Left cardiac atrium (tissue), 4 donors: ENCODE measurements around the gene ANTXR2. TPM values are rescaled to one million over a fixed set of nuclear protein-coding genes. Genes with fewer than 3 reads are reported as not detected.

Experiments used
- ATAC-seq, 2 donors: fragments of 200-7000 bp; cut with Tn5 transposase; one replicate each; pipeline ENCODE4 v1.9.1; 2020; ENCODE audit warnings: mild to moderate bottlenecking in 2 of 2, moderate library complexity in 2 of 2
- DNase-seq: peaks from one replicate; pipeline ENCODE4 v3.0.0-alpha.2; 2020
- intact Hi-C, 2 donors: fragments of 100-400 bp; cut with DNase I; formaldehyde crosslinking; loops; one replicate each; pipeline versions ENCODE4 v1.14.1 to v1.15.1; 2022 to 2023
- total RNA-seq, 2 donors: library from RNA; stranded (reverse); fragmentation: NEBNext Ultra II Directional; extraction: Animal tissue kit (Norgen Biotek cat#: 25700); gene quantifications; one replicate each; pipeline ENCODE4 v1.2.1, GENCODE V29; 2021
- donor health status: DM: no; HTN: yes; CAD: no.
- donor health status: DM: no; HTN: yes; CAD: no; lungs with severe emphysema.
- donor health status: DM: yes; HTN: yes; CAD: no.
- donor health status: Dilated cardiomyopathy.

ANTXR2 gene
- total RNA-seq, 2 donors from 2014 or later: 39.3 to 49.8 TPM

GRCh38 chr4:80094191-80094590, 21.2 kb upstream of the ANTXR2 start:
- no peak for DNase-seq
- intact Hi-C loops: no loop called here
- no peak for ATAC-seq

- DNase-seq (no peak), ATAC-seq (no peak)
- intact Hi-C loops: no loop called here
These were observed 20.5 kb upstream of the ANTXR2 start for GRCh38 chr4:80093563-80093962.

- no peak for ATAC-seq
- DNase-seq: no peak
These were observed 19.8 kb upstream of the ANTXR2 start for GRCh38 chr4:80092847-80093246.

GRCh38 chr4:80092088-80092487, 19.1 kb upstream of the ANTXR2 start:
- intact Hi-C loops: no loop called here

More at GRCh38 chr4:80092847-80093246, 19.8 kb upstream of the ANTXR2 start:
- intact Hi-C loops: no loop called here

GRCh38 chr4:80091688-80092087, 18.7 kb upstream of the ANTXR2 start:
- ATAC-seq (no peak), DNase-seq (no peak)
- intact Hi-C loops: no loop called here

More at GRCh38 chr4:80092088-80092487, 19.1 kb upstream of the ANTXR2 start:
- DNase-seq: no peak
- no peak for ATAC-seq

- intact Hi-C loops: no loop called here
- ATAC-seq: no peak
- DNase-seq: no peak
These were observed 18.2 kb upstream of the ANTXR2 start for GRCh38 chr4:80091184-80091583.

- intact Hi-C loops: no loop called here
- DNase-seq (no peak), ATAC-seq (no peak)
These were observed 17.1 kb upstream of the ANTXR2 start for GRCh38 chr4:80090090-80090489.

- no peak for ATAC-seq
- intact Hi-C loops: no loop called here
- DNase-seq: no peak
These were observed 15.4 kb upstream of the ANTXR2 start for GRCh38 chr4:80088471-80088870.

- intact Hi-C loops: no loop called here
- no peak for DNase-seq
- ATAC-seq: no peak
These were observed 13.3 kb upstream of the ANTXR2 start for GRCh38 chr4:80086296-80086695.

- no peak for DNase-seq
- intact Hi-C loops: no loop called here
- no peak for ATAC-seq
These were observed 12.1 kb upstream of the ANTXR2 start for GRCh38 chr4:80085081-80085480.

- intact Hi-C loops: no loop called here
- DNase-seq (no peak), ATAC-seq (no peak)
These were observed 9.7 kb upstream of the ANTXR2 start for GRCh38 chr4:80082693-80083092.

- no peak for ATAC-seq
- DNase-seq: no peak
- intact Hi-C loops: no loop called here
These were observed 8.5 kb upstream of the ANTXR2 start for GRCh38 chr4:80081566-80081965.

- DNase-seq (no peak), ATAC-seq (peak in 1 of 2 donors; percentile 44)
- intact Hi-C loops: loop anchor here (10.0 kb wide), 1 partner anchor 105 kb away; no protein-coding TSS in a partner anchor
These were observed 6.4 kb upstream of the ANTXR2 start for GRCh38 chr4:80079255-80079923.

GRCh38 chr4:80078346-80079092, 5.5 kb upstream of the ANTXR2 start:
- ATAC-seq: no peak
- intact Hi-C loops: loop anchor here (10.0 kb wide), 1 partner anchor 106 kb away; no protein-coding TSS in a partner anchor
- DNase-seq: no peak

- ATAC-seq (no peak), DNase-seq (no peak)
- intact Hi-C loops: loop anchor here (10.0 kb wide), 1 partner anchor 107 kb away; no protein-coding TSS in a partner anchor
These were observed 4.6 kb upstream of the ANTXR2 start for GRCh38 chr4:80077639-80078038.

- intact Hi-C loops: loop anchor here (10.0 kb wide), 1 partner anchor 108 kb away; no protein-coding TSS in a partner anchor
- ATAC-seq: no peak
- no peak for DNase-seq
These were observed 3.7 kb upstream of the ANTXR2 start for GRCh38 chr4:80076681-80077080.

- intact Hi-C loops: loop anchor here (10.0 kb wide), 1 partner anchor 109 kb away; no protein-coding TSS in a partner anchor
- ATAC-seq (no peak), DNase-seq (no peak)
These were observed 3.1 kb upstream of the ANTXR2 start for GRCh38 chr4:80075995-80076675.

- no peak for DNase-seq
- no peak for ATAC-seq
- intact Hi-C loops: loop anchor here (10.0 kb wide), 1 partner anchor 110 kb away; no protein-coding TSS in a partner anchor
These were observed 1.6 kb upstream of the ANTXR2 start for GRCh38 chr4:80074651-80075050.

- ATAC-seq (no peak), DNase-seq (no peak)
- intact Hi-C loops: loop anchor here (10.0 kb wide), 1 partner anchor 111 kb away; no protein-coding TSS in a partner anchor
These were observed 1.0 kb upstream of the ANTXR2 start for GRCh38 chr4:80074069-80074468.
